K562 (cell line): Measurements from ENCODE around the gene E2F3. TPM values are rescaled to one million over a fixed set of nuclear protein-coding genes. Genes with fewer than 3 reads are reported as not detected.

Experiments
- CEBPG ChIP-seq, 3 experiments: fragments of 200-800 bp in 1 of 3; sonication (Bioruptor generic) in 1 of 3; sonication (generic) in 1 of 3; formaldehyde crosslinking in 1 of 3; IDR thresholded peaks in 2 of 3; conservative IDR thresholded peaks in 1 of 3; 2 replicates each; pipeline versions ENCODE4 v1.6.1 to v1.8.0; 2016 to 2022; ENCODE audit warnings: missing compliant biosample characterization in 2 of 3, missing genetic modification characterization in 2 of 3, mild to moderate bottlenecking in 1 of 3, missing genetic modification reagents in 1 of 3
- E2F3 ChIP-seq: fragments of 250-450 bp; sonication (Bioruptor Pico); IDR thresholded peaks from 2 replicates; pipeline ENCODE4 v1.4.0; 2020; ENCODE audit warnings: mild to moderate bottlenecking
- HNRNPLL ChIP-seq: fragments of 200-400 bp; formaldehyde crosslinking; IDR thresholded peaks from 2 replicates; pipeline ENCODE4 v1.6.1; 2017; ENCODE audit warnings: low read length, low read depth, mild to moderate bottlenecking; ENCODE audit not compliant: poor library complexity, severe bottlenecking
- POLR2AphosphoS2 ChIP-seq: IDR thresholded peaks from 2 replicates; pipeline ENCODE4 v1.6.1; 2012; ENCODE audit warnings: low read length, improper control_type of control experiment
- POU5F1 ChIP-seq: fragments of 150-350 bp; IDR thresholded peaks from 2 replicates; pipeline ENCODE4 v1.6.1; 2014; ENCODE audit warnings: borderline replicate concordance, low read length, low read depth, mild to moderate bottlenecking; ENCODE audit not compliant: partially characterized antibody
- RBBP5 ChIP-seq: fragments of 200-600 bp; sonication (generic); IDR thresholded peaks from 2 replicates; pipeline ENCODE4 v1.6.1; 2012; ENCODE audit warnings: borderline replicate concordance, mild to moderate bottlenecking, low read length, control low read depth, inconsistent platforms; ENCODE audit not compliant: insufficient read depth, poor library complexity, severe bottlenecking
- SIN3B ChIP-seq: fragments of 450-650 bp; IDR thresholded peaks from 2 replicates; pipeline ENCODE4 v1.6.1; 2017; ENCODE audit warnings: low read depth, mild to moderate bottlenecking, moderate library complexity
- SMARCE1 ChIP-seq: fragments of 450-650 bp; IDR thresholded peaks from 2 replicates; pipeline ENCODE4 v1.7.1; 2016; ENCODE audit warnings: mild to moderate bottlenecking
- SMC3 ChIP-seq: conservative IDR thresholded peaks from 2 replicates; pipeline ENCODE4 v1.6.1; 2011; ENCODE audit warnings: low read depth, low read length, improper control_type of control experiment; ENCODE audit not compliant: insufficient read depth
- STAG1 ChIP-seq: sonication (generic); formaldehyde crosslinking; IDR thresholded peaks from 2 replicates; pipeline ENCODE4 v1.5.0; 2020; ENCODE audit warnings: missing genetic modification reagents, borderline replicate concordance
- TAF7 ChIP-seq: fragments of 450-650 bp; IDR thresholded peaks from 2 replicates; pipeline ENCODE4 v1.6.1; 2016; ENCODE audit warnings: missing genetic modification characterization, missing compliant biosample characterization
- TEAD1 ChIP-seq, 2 experiments: fragments of 450-650 bp in 1 of 2; sonication (generic) in 1 of 2; formaldehyde crosslinking; IDR thresholded peaks; 2 replicates each; pipeline versions ENCODE4 v1.4.0 to v1.8.0; 2020 to 2022; ENCODE audit warnings: mild to moderate bottlenecking in 2 of 2, missing genetic modification reagents in 1 of 2
- ZBTB33 ChIP-seq: sonication (generic); formaldehyde crosslinking; IDR thresholded peaks from 2 replicates; pipeline ENCODE4 v1.8.1; 2023; ENCODE audit warnings: mild to moderate bottlenecking, missing genetic modification reagents
- ZBTB9 ChIP-seq: fragments of 450-650 bp; formaldehyde crosslinking; IDR thresholded peaks from 2 replicates; pipeline ENCODE4 v1.4.0; 2020; ENCODE audit warnings: mild to moderate bottlenecking, moderate library complexity
- ZNF165 ChIP-seq: fragments of 250-450 bp; sonication (Bioruptor Pico); IDR thresholded peaks from 2 replicates; pipeline ENCODE4 v1.4.0; 2020; ENCODE audit warnings: borderline replicate concordance
- ZNF212 ChIP-seq: fragments of 450-650 bp; formaldehyde crosslinking; IDR thresholded peaks from 2 replicates; pipeline ENCODE4 v1.4.0; 2020; ENCODE audit warnings: mild to moderate bottlenecking
- ZNF830 ChIP-seq: fragments of 250-450 bp; sonication (Bioruptor Pico); IDR thresholded peaks from 2 replicates; pipeline ENCODE4 v1.5.0; 2021; ENCODE audit warnings: mild to moderate bottlenecking
- polyA plus RNA-seq, 8 experiments: library from polyadenylated mRNA; depleted of rRNA in 4 of 8; stranded (reverse) in 5 of 8; unstranded in 3 of 8; fragments of >200 nt; fragmentation: Nextera tagmentation in 2 of 8; fragmentation: Illumina TruSeq in 1 of 8; extraction: Ambion mirVana in 2 of 8; extraction: Trizol in 1 of 8; gene quantifications; 2 replicates each; pipeline versions ENCODE4 v1.2.1 to v1.2.3, GENCODE V29; 2011 to 2014; ENCODE audit warnings: inconsistent platforms in 1 of 8, missing spikeins in 1 of 8
- total RNA-seq, 7 experiments: library from RNA; depleted of rRNA in 6 of 7; stranded (reverse); fragments of >200 nt in 6 of 7; fragmentation: Illumina TruSeq in 2 of 7; extraction: Trizol in 2 of 7; gene quantifications; 2 replicates each; pipeline versions ENCODE4 v1.2.1 to v1.2.3, GENCODE V29; 2011 to 2021; ENCODE audit warnings: low replicate concordance in 1 of 7
- TF ChIP-seq, protein P1 (sequence below), 2 experiments: fragments of 450-650 bp; conservative IDR thresholded peaks; 2 replicates each; pipeline ENCODE4 v1.6.1; 2017; ENCODE audit warnings: mild to moderate bottlenecking in 2 of 2, moderate library complexity in 2 of 2
- TF ChIP-seq, protein P2 (sequence below): sonication (generic); formaldehyde crosslinking; IDR thresholded peaks from 2 replicates; pipeline ENCODE4 v1.8.0; 2022; ENCODE audit warnings: missing genetic modification reagents, mild to moderate bottlenecking, moderate library complexity, borderline replicate concordance

E2F3 gene
- total and polyA plus RNA-seq, 9 of the 15 experiments (the other 6 are each of a cell fraction or from before 2014, with no cell fraction given), result 11.1 to 44.7 (median 27.2) TPM

DNA sequence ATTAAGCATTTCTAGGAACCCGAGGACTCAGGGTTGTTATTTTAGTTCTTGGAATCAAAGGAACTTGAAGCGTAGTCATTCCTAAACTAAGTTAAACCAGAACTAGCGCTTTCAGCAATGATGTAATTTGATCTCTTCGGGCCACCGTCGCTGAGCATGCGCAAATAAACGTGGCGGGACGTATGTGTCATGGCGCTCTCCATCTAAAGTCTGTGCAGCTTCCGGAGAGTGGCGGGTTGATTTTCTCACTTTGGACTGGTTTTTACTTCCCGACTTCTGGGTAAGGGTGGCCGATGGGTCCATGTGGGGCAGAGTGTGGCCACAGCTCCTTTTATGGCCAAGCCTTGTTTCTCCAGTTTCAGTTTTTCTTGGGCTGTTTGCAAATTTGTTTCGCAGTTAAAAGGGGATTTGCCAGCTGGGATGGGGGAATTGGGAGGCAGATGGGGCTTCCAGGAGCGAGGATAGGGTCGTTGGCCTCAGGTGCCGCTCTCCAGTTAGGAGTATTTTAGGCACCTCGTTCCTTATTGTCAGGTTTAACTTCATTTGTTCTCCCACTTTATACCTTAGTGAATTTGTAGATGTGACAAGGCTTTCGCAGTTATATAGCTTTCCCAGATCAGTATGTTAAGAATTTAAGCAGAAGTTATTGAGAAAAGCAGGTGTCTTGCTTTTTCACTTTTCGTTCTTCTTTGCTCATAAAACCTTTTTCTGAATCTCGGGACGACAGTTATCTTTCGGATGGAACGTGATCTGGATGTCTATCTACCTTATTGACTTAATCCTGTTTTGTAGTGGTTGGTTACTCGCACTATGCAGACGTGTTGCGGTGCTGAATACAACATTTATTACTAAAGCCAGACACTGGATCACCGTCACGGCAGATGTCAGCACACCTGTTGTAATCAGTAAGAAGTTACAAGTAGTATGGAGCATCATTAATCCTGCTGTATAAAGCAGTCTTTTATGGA, 132.9 kb downstream of the E2F3 start, which contains the start of gene CDKAL1 (continued):
- TF ChIP-seq, protein P1, sequence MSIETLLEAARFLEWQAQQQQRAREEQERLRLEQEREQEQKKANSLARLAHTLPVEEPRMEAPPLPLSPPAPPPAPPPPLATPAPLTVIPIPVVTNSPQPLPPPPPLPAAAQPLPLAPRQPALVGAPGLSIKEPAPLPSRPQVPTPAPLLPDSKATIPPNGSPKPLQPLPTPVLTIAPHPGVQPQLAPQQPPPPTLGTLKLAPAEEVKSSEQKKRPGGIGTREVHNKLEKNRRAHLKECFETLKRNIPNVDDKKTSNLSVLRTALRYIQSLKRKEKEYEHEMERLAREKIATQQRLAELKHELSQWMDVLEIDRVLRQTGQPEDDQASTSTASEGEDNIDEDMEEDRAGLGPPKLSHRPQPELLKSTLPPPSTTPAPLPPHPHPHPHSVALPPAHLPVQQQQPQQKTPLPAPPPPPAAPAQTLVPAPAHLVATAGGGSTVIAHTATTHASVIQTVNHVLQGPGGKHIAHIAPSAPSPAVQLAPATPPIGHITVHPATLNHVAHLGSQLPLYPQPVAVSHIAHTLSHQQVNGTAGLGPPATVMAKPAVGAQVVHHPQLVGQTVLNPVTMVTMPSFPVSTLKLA (conservative IDR thresholded peaks at IDR 0.05), result peak; percentile 43 to 84
- TF ChIP-seq SIN3B (peak; percentile 99), STAG1 (CRISPR knock-in tag) (no peak), TEAD1 (CRISPR knock-in tag; IDR thresholded peaks at IDR 0.05) (no peak), ZBTB33 (CRISPR knock-in tag) (no peak), POLR2AphosphoS2 (no peak; the same call in 1 of the 2 replicates), ZNF830 (CRISPR knock-in tag) (no peak), TAF7 (tag) (peak; percentile 88), SMARCE1 (no peak), ZBTB9 (CRISPR knock-in tag) (no peak), RBBP5 (peak; percentile 92), E2F3 (CRISPR knock-in tag) (peak; percentile 65; the same call in 1 of the 2 replicates), CEBPG (CRISPR knock-in tag; IDR thresholded peaks at IDR 0.05) (0 out of 2 replicates have a peak, but pooled peaks have one; percentile 20), CEBPG (tag; conservative IDR thresholded peaks at IDR 0.05 in 1 of 2, IDR thresholded peaks at IDR 0.05 in 1 of 2) (peak; percentile 56 to 70; a peak in 3 of 4 replicates), POU5F1 (peak; percentile 95), SMC3 (0 out of 2 replicates have a peak, but pooled peaks have one; percentile 5), ZNF212 (0 out of 2 replicates have a peak, but pooled peaks have one; percentile 17), ZNF165 (CRISPR knock-in tag) (no peak), HNRNPLL (peak; percentile 25)
- TF ChIP-seq, protein P2, sequence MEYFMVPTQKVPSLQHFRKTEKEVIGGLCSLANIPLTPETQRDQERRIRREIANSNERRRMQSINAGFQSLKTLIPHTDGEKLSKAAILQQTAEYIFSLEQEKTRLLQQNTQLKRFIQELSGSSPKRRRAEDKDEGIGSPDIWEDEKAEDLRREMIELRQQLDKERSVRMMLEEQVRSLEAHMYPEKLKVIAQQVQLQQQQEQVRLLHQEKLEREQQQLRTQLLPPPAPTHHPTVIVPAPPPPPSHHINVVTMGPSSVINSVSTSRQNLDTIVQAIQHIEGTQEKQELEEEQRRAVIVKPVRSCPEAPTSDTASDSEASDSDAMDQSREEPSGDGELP (CRISPR knock-in tag), result peak; percentile 83; the same call in 1 of the 2 replicates
